ENCODE measurements around the gene ELFN1. TPM values are rescaled to one million over a fixed set of nuclear protein-coding genes. Genes with fewer than 3 reads are reported as not detected.
A peak's percentile ranks its signal among the peaks of the same experiment; 100 is the strongest.

The ELFN1 gene
- total and polyA plus RNA-seq, 9 of the 15 experiments (the other 6 are each of a cell fraction or from before 2014, with no cell fraction given): 0.04 to 0.64 (median 0.18) TPM; not detected in 2

- H3K4me2 ChIP-seq (ENCODE audit: insufficient read depth, low read length): no peak overlapping the region
- no peaks in the 10 kb centered on the region for H3K9me1 ChIP-seq (ENCODE audit: control insufficient read depth, insufficient read depth, low read length)
- intact Hi-C loops (cut with micrococcal nuclease) (no loop called here), in situ Hi-C loops (cut with MboI) (no loop called here)
- no peak overlapping the region for H3K9ac ChIP-seq (ENCODE audit: insufficient read depth in 1 of 2, low read depth in 2 of 2, low read length in 2 of 2)
- ATAC-seq (no peak), FAIRE-seq (no peak), DNase-seq (ENCODE audit: extremely low read depth in 1 of 4, low spot score in 3 of 4) (no peak)
- H4K20me1 ChIP-seq (replicated peaks; ENCODE audit: control insufficient read depth, insufficient read depth, low read length): no peaks in the 10 kb centered on the region; the same call in 1 of the 2 replicates
- WGBS (ENCODE audit: insufficient coverage, low coverage, missing lambda C conversion rate): 9% methylated on average over 5 of the region's 5 CpGs
- H3K79me2 ChIP-seq (ENCODE audit: control insufficient read depth, insufficient read depth, low read length): no peaks in the 10 kb centered on the region
- H3K27me3 ChIP-seq (ENCODE audit: control insufficient read depth in 2 of 2, insufficient read depth in 2 of 2, low read length in 2 of 2): peaks cover 9 to 46% of the 10 kb centered on the region in 2 experiments; a peak in 4 of 5 replicates
- TF ChIP-seq RUNX1 (IDR thresholded peaks at IDR 0.05; ENCODE audit: low read depth): no peak
- H3K27ac ChIP-seq (ENCODE audit: extremely low read depth, low read depth, low read length): no peak overlapping the region
- H3K36me3 ChIP-seq (ENCODE audit: control insufficient read depth, insufficient read depth, low read length): no peaks in the 10 kb centered on the region
- no peak overlapping the region for H3K4me3 ChIP-seq
- no TSS peak for BruUV-seq (replicated peaks)
- peaks cover 4 to 32% of the 10 kb centered on the region in 2 experiments; a peak in 2 of 5 replicates for H3K4me1 ChIP-seq (replicated peaks in 1 of 2; ENCODE audit: control insufficient read depth in 2 of 2, insufficient read depth in 2 of 2, low read length in 2 of 2)
- no peaks in the 10 kb centered on the region for H3K9me3 ChIP-seq (replicated peaks; ENCODE audit: control insufficient read depth, insufficient read depth, low read depth, low read length)
- no peak overlapping the region for H2AFZ ChIP-seq (ENCODE audit: low read depth, low read length)
- ChIA-PET CTCF (ENCODE audit: low intra/inter-chr PET ratio) (no interaction called here), POLR2A (interaction anchor here (0.6 to 1.1 kb wide), 3 partner anchors 8 to 112 kb away, joined by 3 read pairs; no protein-coding TSS in a partner anchor)
These were observed 45.2 kb downstream of the ELFN1 start for GRCh38 chr7:1715331-1715625.

GRCh38 chr7:1715671-1716074 lies 45.6 kb downstream of the ELFN1 start:
- Histone ChIP-seq H2AFZ (ENCODE audit: low read depth, low read length) (no peak overlapping the region), H3K9me1 (ENCODE audit: control insufficient read depth, insufficient read depth, low read length) (no peaks in the 10 kb centered on the region), H4K20me1 (replicated peaks; ENCODE audit: control insufficient read depth, insufficient read depth, low read length) (no peaks in the 10 kb centered on the region; the same call in 1 of the 2 replicates), H3K36me3 (ENCODE audit: control insufficient read depth, insufficient read depth, low read length) (no peaks in the 10 kb centered on the region), H3K27ac (ENCODE audit: extremely low read depth, low read depth, low read length) (no peak overlapping the region), H3K9me3 (replicated peaks; ENCODE audit: control insufficient read depth, insufficient read depth, low read depth, low read length) (no peaks in the 10 kb centered on the region), H3K4me3 (no peak overlapping the region), H3K79me2 (ENCODE audit: control insufficient read depth, insufficient read depth, low read length) (no peaks in the 10 kb centered on the region), H3K9ac (ENCODE audit: insufficient read depth in 1 of 2, low read depth in 2 of 2, low read length in 2 of 2) (no peak overlapping the region; a peak in 1 of 4 replicates), H3K27me3 (ENCODE audit: control insufficient read depth in 2 of 2, insufficient read depth in 2 of 2, low read length in 2 of 2) (peaks cover 9 to 46% of the 10 kb centered on the region in 2 experiments; a peak in 4 of 5 replicates), H3K4me1 (replicated peaks in 1 of 2; ENCODE audit: control insufficient read depth in 2 of 2, insufficient read depth in 2 of 2, low read length in 2 of 2) (peaks cover 4 to 33% of the 10 kb centered on the region in 2 experiments; a peak in 2 of 5 replicates), H3K4me2 (ENCODE audit: insufficient read depth, low read length) (no peak overlapping the region)
- in situ Hi-C loops (cut with MboI): no loop called here
- BruUV-seq (replicated peaks): no TSS peak
- ChIA-PET POLR2A (interaction anchor here (0.6 to 1.1 kb wide), 3 partner anchors 8 to 684 kb away, joined by 3 read pairs; no protein-coding TSS in a partner anchor), CTCF (ENCODE audit: low intra/inter-chr PET ratio) (no interaction called here)
- ATAC-seq (peak; percentile 14; the same call in 1 of the 3 replicates), FAIRE-seq (no peak), DNase-seq (ENCODE audit: extremely low read depth in 1 of 4, low spot score in 3 of 4) (no peak)
- WGBS (ENCODE audit: insufficient coverage, low coverage, missing lambda C conversion rate): 0% methylated on average over 5 of the region's 6 CpGs
- intact Hi-C loops (cut with micrococcal nuclease): no loop called here
- TF ChIP-seq ZNF324 (CRISPR knock-in tag; IDR thresholded peaks at IDR 0.05): no peak
- no peak for TF ChIP-seq REST (IDR thresholded peaks at IDR 0.05; ENCODE audit: borderline replicate concordance)
- TF ChIP-seq REST (CRISPR knock-in tag; IDR thresholded peaks at IDR 0.05; ENCODE audit: low read depth): no peak
- no peak for TF ChIP-seq MBD1 (CRISPR knock-in tag; IDR thresholded peaks at IDR 0.05)
- TF ChIP-seq SOX6 (IDR thresholded peaks at IDR 0.05): no peak
- no peak for TF ChIP-seq GTF2A2 (tag; IDR thresholded peaks at IDR 0.05)
